Measurements from ENCODE around the gene KRT6C. TPM values are rescaled to one million over a fixed set of nuclear protein-coding genes. Genes with fewer than 3 reads are reported as not detected.

Gene KRT6C
- total and polyA plus RNA-seq, 4 donors, result 0.08 to 0.10 TPM; not detected in 2

DNA sequence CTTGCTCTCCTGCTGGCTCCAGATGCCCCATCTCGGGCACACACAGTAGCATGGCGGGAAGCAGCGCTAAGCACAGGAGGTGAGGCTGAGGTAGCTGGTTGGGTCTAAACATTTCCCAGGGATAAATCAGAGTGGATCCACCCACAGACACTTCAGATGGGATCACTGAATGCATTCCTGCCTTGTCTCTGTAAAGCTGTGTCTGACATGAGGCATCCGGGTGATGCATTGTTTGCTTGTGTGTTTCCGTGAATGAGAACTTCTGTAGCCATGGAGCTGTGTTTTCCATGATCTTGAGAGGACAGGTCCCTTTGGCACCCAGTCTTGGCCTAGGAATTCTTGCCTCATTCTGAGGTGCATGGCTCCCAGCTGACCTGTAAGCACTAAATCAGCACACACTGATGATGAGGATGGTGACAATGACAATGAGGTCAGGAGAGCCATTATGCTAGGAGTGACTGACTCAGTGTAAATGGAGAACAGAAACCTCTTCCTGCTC, 32.7 kb downstream of the KRT6C start:
- H3K9me3 ChIP-seq (ENCODE audit: control insufficient read depth in 4 of 4, insufficient read depth in 3 of 4, low read length in 3 of 4), result no peaks in the 10 kb centered on the region
- no peak overlapping the region for H3K4me3 ChIP-seq
- TF ChIP-seq, protein P1, sequence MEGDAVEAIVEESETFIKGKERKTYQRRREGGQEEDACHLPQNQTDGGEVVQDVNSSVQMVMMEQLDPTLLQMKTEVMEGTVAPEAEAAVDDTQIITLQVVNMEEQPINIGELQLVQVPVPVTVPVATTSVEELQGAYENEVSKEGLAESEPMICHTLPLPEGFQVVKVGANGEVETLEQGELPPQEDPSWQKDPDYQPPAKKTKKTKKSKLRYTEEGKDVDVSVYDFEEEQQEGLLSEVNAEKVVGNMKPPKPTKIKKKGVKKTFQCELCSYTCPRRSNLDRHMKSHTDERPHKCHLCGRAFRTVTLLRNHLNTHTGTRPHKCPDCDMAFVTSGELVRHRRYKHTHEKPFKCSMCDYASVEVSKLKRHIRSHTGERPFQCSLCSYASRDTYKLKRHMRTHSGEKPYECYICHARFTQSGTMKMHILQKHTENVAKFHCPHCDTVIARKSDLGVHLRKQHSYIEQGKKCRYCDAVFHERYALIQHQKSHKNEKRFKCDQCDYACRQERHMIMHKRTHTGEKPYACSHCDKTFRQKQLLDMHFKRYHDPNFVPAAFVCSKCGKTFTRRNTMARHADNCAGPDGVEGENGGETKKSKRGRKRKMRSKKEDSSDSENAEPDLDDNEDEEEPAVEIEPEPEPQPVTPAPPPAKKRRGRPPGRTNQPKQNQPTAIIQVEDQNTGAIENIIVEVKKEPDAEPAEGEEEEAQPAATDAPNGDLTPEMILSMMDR (IDR thresholded peaks at IDR 0.05; ENCODE audit: control extremely low read depth, extremely low read depth), result no peak
- H3K36me3 ChIP-seq (ENCODE audit: control insufficient read depth in 4 of 4, insufficient read depth in 4 of 4, low read length in 4 of 4), result no peaks in the 10 kb centered on the region
- no peak overlapping the region for H3K9ac ChIP-seq (ENCODE audit: insufficient read depth in 1 of 2, low read length in 2 of 2)
- 83 to 87% methylated on average over 5 of the region's 5 CpGs for WGBS, 2 donors
- peaks cover 0 to 7% (median 0%) of the 10 kb centered on the region in 5 donors for H3K4me1 ChIP-seq (ENCODE audit: control insufficient read depth in 5 of 5, insufficient read depth in 5 of 5, low read length in 5 of 5)
- ATAC-seq (ENCODE audit: insufficient read depth, low FRiP score) (no peak), DNase-seq (no peak)
- H3K27me3 ChIP-seq (ENCODE audit: control insufficient read depth in 3 of 3, insufficient read depth in 3 of 3, low read length in 2 of 3), result peaks cover 0 to 3% (median 0%) of the 10 kb centered on the region in 3 donors
- H3K27ac ChIP-seq (ENCODE audit: low read depth in 1 of 2, low read length in 1 of 2), result no peak overlapping the region

DNA sequence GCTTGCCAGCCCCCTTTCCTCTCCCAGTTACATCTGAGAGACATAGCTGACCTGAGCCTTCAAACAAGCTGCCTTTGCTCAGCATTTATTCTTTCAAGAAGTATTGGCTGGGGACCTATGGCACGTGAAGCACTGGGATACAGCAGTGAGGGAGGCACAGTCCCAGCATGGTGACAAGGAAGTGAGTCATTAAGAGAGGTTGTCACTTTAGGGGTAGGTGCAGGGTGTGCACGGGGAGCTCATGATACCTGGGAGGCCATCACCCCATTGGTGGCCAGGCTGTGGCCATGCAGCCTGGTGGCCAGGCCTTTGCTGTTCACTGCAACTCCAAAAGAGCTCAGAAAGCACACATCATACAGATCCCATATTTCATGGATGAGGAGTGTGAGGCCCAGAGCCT, 33.8 kb downstream of the KRT6C start:
- H3K9ac ChIP-seq (ENCODE audit: insufficient read depth in 1 of 2, low read length in 2 of 2), result no peak overlapping the region
- TF ChIP-seq, protein P1 (IDR thresholded peaks at IDR 0.05; ENCODE audit: control extremely low read depth, extremely low read depth), result no peak
- peaks cover 0 to 7% (median 0%) of the 10 kb centered on the region in 5 donors for H3K4me1 ChIP-seq (ENCODE audit: control insufficient read depth in 5 of 5, insufficient read depth in 5 of 5, low read length in 5 of 5)
- DNase-seq (no peak), ATAC-seq (ENCODE audit: insufficient read depth, low FRiP score) (no peak)
- H3K9me3 ChIP-seq (ENCODE audit: control insufficient read depth in 4 of 4, insufficient read depth in 3 of 4, low read length in 3 of 4), result no peaks in the 10 kb centered on the region
- whole genome bisulfite sequencing, 2 donors, result 61 to 62% methylated on average over 2 of the region's 2 CpGs
- H3K27ac ChIP-seq (ENCODE audit: low read depth in 1 of 2, low read length in 1 of 2), result no peak overlapping the region
- no peak overlapping the region for H3K4me3 ChIP-seq
- H3K27me3 ChIP-seq (ENCODE audit: control insufficient read depth in 3 of 3, insufficient read depth in 3 of 3, low read length in 2 of 3), result peaks cover 0 to 3% (median under 1%) of the 10 kb centered on the region in 3 donors
- no peaks in the 10 kb centered on the region for H3K36me3 ChIP-seq (ENCODE audit: control insufficient read depth in 4 of 4, insufficient read depth in 4 of 4, low read length in 4 of 4)

- Histone ChIP-seq H3K27ac (ENCODE audit: low read depth in 1 of 2, low read length in 1 of 2) (no peak overlapping the region), H3K4me1 (ENCODE audit: control insufficient read depth in 5 of 5, insufficient read depth in 5 of 5, low read length in 5 of 5) (peaks cover 0 to 7% (median 0%) of the 10 kb centered on the region in 5 donors), H3K36me3 (ENCODE audit: control insufficient read depth in 4 of 4, insufficient read depth in 4 of 4, low read length in 4 of 4) (no peaks in the 10 kb centered on the region), H3K9ac (ENCODE audit: insufficient read depth in 1 of 2, low read length in 2 of 2) (no peak overlapping the region), H3K9me3 (ENCODE audit: control insufficient read depth in 4 of 4, insufficient read depth in 3 of 4, low read length in 3 of 4) (no peaks in the 10 kb centered on the region), H3K27me3 (ENCODE audit: control insufficient read depth in 3 of 3, insufficient read depth in 3 of 3, low read length in 2 of 3) (peaks cover 0 to 3% (median 3%) of the 10 kb centered on the region in 3 donors), H3K4me3 (no peak overlapping the region)
- 76 to 82% methylated on average over 8 of the region's 8 CpGs for WGBS, 2 donors
- DNase-seq (no peak), ATAC-seq (ENCODE audit: insufficient read depth, low FRiP score) (no peak)
- TF ChIP-seq, protein P1 (IDR thresholded peaks at IDR 0.05; ENCODE audit: control extremely low read depth, extremely low read depth), result no peak
These were observed 34.2 kb downstream of the KRT6C start for GRCh38 chr12:52439420-52439819.
